GM19438 (cell line): ENCODE data around the gene TRMT2A.
"Not testable (repeated sequence)": the region's sequence is repeated elsewhere in the genome, so short reads cannot be mapped to it uniquely, and the experiment has no call there.

Experiments
- ATAC-seq: cut with Tn5 transposase; IDR thresholded peaks from one replicate; pipeline ENCODE4 v1.9.1; 2021; ENCODE audit warnings: low read depth; ENCODE audit not compliant: unreplicated experiment

The TRMT2A gene, protein sequence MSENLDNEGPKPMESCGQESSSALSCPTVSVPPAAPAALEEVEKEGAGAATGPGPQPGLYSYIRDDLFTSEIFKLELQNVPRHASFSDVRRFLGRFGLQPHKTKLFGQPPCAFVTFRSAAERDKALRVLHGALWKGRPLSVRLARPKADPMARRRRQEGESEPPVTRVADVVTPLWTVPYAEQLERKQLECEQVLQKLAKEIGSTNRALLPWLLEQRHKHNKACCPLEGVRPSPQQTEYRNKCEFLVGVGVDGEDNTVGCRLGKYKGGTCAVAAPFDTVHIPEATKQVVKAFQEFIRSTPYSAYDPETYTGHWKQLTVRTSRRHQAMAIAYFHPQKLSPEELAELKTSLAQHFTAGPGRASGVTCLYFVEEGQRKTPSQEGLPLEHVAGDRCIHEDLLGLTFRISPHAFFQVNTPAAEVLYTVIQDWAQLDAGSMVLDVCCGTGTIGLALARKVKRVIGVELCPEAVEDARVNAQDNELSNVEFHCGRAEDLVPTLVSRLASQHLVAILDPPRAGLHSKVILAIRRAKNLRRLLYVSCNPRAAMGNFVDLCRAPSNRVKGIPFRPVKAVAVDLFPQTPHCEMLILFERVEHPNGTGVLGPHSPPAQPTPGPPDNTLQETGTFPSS

DNA sequence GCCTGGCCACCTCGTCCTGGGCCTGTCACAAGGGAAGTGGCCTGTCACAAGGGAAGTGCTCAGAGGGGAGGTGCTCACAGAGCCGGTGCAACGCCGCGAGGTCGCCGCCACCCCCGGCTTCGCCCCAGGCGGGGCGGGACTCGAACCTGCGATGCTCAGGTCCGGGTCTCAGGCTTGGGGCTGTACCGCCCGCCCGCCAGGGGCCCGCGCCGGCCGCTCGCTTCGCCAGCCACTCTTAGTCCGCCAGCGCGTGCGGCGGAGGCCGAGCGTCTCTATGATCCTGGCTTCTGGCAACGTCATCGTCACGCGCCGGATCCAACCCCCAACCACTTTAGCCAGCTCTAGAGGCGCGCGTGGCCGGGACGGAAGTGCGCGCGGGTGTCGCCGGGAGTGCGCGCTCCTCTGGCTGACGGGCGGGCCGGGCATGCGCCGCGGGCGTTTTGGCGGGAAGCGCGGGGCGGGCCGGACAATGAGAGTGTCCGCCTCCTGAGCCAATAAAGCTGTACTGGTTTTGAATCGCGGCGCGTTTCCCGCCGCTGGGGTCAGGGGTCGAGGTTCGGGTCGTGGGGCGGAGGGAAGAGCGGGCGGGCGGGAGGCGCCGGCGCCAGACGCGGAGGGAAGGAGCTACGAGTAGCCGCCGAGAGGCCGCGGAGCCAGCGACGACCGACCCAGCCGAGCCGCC, at the start of gene TRMT2A:
TRMT2A (minus strand) TSS at position 276 of the 682 bp plus-strand sequence. CDS start 320 bp downstream, outside the sequence.
- ATAC-seq = peak; percentile 68

DNA sequence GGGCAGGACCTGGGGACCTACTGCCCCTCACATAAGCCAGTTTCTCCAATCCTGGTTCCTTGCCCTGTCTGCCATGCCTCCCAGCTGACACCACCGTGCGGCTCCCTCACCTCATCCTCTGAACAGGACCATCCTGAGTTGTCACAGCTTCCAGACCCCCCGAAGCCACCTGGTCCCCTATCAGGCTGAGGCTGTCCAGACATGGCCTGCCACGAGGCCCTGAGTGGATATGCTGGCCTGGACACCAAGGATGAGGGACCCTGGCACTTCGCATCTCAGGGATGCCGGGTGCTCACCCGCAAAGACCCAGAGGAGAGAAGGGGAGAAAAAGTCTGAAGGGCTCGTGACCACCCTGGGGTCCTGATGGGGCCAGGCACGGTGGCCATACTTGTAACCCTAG, 49.7 kb upstream of the TRMT2A start:
- no peak for ATAC-seq

DNA sequence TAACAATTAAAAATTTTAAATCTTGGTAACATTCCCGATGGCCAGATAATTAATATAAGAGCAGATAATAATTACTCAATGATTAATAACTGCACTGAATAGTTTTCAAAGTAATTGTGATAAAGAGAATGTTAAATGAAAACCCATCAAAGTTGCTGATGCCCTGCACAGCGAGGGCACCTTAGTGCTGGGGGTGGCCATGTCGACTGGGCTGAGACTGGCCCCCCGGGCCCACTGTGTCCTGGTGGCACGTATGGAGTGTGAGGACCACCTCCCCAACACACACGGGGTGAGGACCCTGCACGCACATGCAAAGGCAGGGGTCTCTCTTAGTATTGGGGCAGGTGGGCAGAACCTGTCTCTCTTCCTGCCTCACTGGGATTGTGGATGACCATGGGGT, 48.9 kb upstream of the TRMT2A start:
- ATAC-seq = no peak

DNA sequence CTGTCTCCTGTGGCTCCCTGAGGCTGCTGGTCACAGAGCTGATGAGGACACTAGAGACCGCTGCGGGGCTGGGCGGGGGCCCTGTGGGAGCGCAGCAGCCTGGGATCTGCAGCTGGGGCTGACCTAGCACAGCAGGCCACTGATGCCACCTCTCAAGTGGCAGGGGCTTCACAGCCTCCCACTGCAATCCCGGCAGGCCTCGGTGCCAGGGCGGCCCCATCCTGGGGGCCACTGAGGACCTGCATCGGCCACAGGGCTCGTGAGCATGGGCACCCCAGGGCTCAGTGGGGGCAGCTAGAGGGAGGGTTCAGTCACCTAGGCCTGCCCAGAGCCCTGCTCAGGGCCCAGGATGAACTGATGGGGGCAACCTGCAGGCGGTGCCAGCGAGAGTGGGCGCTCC, 48.4 kb upstream of the TRMT2A start:
- ATAC-seq = no peak

DNA sequence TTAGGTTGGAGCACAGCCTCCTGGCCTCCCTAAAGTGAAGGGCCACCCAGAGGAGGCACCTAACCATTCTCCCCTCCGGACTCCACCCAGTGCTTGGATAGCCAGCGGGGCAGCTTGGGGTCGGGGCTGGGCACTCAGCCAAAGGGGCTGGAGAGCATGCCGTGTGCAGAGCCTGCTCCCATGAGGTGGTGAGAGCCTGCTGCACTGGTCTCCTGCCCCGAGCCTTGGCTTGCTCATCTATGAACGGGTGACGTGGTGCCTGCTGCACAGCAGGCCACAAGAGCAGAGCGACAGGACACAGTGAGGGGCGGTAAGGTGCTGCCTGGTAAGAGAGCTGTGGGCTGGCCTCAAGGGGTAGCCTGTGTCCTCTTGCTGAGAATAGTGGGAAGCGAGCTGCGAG, 47.8 kb upstream of the TRMT2A start:
- ATAC-seq = no peak

DNA sequence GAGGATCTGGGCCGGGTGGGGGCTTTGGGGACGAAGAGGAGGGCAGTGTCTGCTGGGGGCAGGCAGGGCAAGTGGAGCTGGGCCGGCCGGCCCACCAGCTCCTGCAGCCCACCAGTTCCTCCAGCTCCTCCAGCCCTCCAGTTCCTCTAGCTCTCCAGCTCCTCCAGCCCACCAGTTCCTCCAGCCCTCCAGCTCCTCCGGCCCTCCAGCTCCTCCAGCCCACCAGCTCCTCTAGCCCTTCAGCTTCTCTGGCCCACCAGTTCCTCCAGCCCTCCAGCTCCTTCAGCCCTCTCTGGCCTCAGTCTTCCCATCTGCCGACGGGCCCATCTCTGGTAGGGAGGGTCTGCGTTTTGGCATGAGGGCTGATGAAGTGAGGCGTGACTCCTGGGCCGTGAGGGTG, 43.0 kb upstream of the TRMT2A start:
- ATAC-seq = no peak

DNA sequence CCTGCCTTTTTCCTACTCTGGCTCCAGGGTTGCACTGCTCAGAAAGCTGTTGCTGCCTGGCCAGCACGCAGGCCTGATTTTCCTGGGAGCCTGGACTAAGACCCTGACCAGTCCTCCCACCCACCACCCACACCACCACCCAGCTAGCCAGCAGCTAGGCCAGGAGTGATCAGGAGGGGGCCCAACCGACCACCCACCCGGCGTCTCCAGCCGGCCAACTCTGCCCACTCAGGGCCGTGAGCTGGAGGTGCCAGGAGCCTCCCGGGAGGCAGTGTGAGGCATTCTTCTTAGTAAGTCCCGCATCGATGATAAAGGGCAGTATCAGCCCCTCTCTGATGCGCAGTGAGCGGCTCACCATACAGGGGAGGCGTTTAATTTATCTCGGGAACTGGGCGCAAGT, 42.5 kb upstream of the TRMT2A start:
- not testable (repeated sequence) for ATAC-seq

DNA sequence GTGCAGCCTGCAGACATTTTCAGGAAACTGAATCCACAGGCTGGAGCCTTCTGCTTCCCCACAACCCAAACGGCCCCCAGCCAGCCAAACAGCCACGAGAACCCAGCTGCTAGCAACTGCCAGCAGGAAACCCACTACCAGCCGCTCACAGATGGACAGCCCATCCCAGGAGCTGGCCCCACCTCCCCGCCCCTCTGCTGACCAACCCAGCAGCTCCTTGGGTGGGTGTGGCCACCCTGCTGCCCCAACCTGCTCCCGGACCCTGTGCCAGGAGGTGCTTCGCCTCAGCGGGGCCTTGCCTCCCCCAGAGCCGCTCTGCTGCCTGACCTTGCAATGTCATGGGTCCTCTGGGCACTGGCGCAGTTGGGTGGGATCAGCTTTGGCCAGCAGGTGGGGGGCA, 42.0 kb upstream of the TRMT2A start:
- no peak for ATAC-seq

DNA sequence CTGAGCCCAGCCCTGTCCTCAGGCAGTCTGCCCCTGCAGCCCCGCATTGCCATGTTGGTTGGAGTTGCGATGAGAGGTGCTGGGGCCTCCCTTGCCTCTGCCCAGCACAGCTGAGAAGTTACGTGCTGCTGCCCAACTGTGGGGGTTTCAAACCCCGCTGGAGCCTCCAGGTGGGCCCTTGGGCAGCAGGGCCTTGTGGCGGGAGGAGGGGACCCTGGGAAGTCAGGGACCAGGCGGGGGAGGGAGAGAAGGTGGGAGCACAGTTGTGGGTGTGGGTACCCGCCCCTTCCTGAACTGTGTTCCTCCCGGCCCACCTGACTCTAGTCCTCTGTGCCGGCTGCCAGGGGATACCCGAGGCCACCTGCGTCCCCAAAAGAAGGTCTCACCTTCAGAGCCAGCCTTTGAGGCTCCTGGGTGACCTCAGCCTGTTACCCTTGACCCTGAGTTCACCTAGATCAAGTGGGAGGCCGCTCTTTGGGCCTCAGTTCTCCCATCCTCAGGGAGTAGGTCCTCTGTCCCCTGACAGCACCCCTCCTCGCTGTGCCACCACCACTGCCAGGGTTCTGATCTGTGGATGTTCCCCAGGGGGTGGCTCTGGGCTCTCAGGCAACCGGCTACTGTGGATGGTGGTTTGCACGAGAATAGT, 41.5 kb upstream of the TRMT2A start:
- no peak for ATAC-seq

DNA sequence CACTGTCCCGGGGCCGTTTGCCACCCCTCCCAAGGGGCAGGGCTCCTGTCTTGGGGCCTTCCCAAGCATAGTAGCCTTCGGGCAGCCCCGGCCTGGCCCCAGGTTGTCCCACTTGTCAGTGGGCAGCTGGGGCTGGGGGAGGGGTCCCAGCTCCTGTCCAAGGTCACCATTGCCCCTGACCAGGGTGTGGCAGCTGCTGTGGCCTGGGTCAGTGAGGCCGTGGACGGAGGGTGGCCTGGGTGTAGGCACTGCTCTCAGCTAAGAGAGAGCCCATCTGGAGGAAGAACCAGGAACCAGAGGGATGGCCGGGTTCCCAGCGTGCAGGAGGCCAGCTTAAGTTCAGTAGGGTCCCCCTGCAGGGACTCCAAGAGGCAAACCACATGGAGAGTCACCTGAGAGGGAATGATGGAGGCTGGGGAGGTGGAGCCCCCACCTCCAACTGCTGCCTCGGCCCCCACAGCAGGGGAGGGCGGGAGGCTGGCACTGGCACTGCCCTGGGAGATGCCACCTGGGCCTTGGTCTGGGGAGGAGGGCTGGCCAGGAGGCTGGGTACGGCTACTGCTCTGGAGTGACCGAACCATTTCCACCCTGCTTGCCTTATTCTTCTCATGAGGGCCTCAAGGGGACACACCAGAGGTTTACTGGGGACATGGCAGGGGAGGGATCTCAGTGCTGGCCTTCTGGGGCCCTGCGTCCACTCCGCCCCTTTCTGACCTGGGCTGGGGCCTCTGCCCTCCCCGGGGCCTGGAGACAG, 40.6 kb upstream of the TRMT2A start:
- no peak for ATAC-seq

DNA sequence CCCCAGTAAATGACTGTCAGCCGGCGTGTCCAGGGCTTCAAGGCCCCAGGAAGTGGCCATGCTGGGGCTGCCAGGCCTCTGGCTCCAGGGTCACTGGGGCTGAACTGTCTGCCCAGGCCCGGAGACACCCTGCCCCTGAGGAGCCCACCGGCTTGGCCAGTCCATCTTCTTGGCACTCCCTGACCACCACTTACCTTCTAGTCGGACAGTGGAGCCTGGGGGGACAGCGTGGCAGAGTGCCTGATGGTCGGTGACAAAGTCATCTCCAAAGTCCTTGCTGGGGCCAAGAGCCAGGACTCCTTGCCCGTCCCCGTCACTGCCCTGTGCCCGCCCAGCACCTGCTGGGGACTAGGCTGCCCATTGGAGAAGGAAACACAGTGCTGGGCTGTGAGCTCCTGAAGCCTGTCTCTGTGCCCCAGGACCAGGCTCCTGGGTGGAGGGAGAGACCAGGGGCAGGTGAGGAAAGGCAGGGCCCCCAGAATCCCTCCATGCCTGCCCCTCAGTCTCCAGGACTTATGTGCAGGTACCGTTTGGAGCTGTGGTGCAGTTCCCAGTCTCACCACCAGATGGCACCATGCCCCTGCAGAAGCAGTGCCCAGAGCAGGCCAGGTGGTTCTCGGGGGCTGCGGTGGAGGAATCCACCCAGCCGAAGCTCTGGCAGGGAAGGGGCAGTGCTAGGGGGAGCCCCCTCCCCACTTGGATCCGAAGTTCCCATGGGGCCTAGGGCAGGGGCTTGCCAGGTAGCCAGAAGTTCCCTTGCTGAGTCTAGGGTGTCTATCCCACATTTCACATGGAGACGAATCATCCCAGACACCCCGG, 39.8 kb upstream of the TRMT2A start:
- no peak for ATAC-seq

DNA sequence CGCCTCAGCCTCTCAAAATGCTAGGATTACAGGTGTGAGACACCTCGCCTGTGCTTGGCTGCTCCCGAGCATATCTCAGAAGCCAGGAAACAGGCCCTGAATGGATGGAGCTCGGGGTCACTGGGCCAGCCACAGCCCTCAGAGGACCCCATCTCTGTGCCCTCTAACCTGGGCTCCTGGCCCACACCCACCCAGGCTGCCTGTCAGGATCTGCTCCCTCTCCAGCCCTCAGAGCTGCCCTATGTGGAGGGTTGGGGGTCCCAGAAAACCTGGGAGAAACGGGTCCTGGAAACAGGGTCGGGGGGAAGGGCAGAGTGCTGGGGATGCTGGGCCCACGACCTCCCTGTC, 39.0 kb upstream of the TRMT2A start:
- ATAC-seq = no peak

DNA sequence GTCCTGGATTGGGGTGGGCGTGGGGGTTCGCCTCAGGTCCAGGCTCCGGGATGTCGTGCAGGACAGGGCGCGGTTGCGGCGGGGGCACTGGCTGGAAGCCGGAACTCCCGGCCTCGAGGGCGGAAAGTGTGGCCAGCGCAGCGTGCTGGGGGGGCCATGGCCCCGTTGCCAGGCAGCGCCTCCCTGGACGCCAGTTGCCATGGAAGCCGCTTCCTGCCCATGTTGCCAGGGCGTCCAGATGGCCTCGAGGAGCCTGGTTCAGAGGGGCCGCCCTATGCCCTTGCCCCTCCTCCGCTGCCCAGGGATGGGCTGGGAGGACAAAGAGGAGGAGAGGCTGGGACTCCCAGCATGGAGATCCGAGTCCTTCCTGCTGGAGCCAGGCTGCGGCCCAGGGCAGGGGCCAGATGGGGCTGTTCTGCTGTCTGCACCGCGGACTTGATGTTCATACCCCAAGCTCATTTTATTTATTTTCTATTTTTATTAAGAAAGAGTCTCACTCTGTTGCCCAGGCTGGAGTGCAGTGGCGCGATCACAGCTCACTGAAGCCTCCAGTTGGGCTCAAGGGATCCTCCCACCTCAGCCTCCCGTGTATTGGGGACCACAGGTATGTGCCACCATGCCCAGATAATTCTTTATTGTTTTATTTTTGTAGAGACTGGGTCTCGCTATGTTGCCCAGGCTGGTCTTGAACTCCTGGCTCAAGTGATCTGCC, 38.5 kb upstream of the TRMT2A start:
- ATAC-seq = no peak

DNA sequence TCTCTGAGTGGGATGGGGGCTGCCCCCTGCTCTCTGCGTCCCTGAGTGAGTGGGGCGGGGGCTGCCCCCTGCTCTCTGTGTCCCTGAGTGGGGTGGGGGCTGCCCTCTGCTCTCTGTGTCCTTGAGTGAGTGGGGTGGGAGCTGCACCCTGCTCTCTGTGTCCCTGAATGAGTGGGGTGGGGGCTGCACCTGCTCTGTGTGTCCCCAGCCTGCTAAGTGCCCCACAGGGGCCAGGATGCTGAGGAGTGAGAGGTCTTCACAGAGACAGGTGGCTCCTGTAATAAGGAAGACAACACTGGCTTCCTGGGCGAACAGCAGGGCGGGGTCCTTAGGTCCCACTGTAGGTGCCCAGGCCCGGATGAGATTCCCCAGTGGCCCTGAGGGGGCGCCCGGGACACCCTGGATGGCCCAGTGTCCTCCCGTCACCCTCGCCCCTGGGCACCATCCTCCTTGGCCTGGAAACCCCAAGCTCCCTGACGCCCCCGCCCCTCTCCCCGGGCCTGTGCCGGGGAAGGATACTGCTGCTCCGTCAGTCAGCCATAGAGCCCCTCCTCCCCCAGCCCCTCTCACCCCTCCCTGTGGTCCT, 37.7 kb upstream of the TRMT2A start:
- no peak for ATAC-seq

DNA sequence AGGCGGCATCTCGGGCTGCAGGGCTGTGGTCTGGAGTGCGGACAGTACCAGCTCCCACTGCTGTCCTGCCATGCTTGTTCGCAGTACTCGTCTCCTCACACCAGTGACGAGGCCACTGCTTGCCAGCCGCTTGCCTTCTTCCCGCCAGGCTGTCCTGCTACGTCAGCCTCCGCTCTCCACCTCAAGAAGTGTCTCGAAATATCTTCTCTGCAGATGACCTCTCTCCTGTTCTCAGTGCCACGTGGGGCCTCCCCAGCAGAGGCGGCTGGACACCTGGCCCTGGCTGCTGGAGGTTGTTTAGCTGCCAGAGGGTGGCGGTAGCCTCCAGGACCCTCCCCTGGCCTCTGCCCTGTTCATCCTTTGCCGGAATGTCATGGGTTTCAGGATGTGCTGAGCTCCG, 36.9 kb upstream of the TRMT2A start:
- no peak for ATAC-seq

DNA sequence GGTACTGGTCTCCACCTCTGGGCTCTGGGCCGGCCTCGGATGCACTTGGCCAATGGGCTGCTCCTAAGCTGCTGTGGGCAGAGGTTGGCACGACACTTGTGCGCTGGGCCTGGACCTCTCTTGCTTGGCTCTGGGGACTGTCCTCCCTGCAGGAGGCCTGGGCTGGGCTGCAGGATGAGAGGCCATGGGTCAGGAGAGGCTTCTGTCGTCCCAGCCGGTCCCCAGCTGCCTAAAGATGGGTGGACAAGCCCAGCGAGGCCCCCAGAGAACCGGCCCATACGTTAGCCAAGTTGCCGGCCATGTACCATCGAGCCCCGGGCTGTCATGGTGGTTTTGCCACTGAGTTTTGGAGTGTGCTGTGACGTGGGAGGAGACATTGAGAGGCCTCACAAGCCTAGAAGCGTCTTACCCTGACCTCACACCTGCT, 35.5 kb upstream of the TRMT2A start:
- no peak for ATAC-seq

DNA sequence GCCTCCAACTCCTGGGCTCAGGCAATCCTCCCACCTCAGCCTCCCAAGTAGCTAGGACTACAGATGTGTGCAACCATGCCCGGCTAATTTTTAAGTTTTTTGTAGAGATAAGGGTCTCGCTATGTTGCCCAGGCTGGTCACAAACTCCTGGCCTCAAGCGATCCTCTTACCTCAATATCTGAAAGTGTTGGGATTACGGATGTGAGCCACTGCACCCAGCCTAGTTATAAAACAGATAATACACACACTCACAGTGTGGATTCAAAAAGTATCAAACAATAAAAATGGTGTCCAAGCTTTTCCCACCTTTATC, 34.2 kb upstream of the TRMT2A start:
- no peak for ATAC-seq

DNA sequence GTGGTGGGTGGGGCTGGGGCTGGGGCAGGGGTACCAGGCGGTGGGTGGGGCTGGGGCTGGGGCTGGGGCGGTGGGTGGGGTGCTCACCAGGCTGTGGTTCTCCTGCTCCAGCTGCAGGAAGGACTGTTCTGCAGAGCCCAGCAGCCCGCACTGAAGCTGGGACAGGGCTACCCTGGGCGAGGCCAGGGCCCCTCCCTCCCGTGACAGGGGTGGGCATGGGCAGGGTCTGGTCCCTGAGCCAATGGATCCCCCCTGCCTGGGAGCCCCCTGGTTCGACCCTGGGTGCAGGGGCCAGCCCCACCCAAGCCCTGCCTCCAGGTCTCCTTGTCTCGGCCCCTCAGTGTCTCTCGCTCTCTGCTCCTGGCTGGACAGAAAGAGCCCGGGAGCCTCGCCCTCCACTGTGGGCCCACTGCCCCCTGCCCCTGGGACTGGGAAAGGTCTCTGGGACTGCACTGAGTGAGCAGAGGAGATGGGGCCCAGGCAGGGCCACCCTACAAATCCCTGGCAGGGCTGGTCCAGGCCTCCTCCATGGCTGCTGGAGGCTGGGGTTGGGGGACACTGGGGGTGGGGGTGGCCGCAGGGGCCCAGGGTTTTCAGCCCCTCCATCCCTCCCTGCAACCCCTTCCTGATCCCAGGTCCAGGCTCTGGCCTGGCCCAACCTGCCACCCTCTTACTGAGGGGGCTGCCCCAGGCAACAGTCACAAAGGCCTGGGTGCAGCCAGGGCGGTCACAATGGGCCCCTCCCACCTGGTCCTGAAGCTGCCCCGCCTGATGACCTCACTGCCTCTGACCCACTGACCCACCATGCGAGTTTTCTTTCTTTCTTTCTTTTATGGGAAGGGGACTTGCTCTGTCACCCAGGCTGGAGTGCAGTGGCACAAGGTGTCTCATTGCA, 33.6 kb upstream of the TRMT2A start, which contains the start of gene CCDC188:
CCDC188 (minus strand) TSS at position 675 of the 895 bp plus-strand sequence; CDS start at position 606, 69 bp downstream.
- ATAC-seq = no peak
